Esophagus muscularis mucosa (tissue), 4 donors: ENCODE measurements around the gene KREMEN1. TPM values are rescaled to one million over a fixed set of nuclear protein-coding genes. Genes with fewer than 3 reads are reported as not detected.

ENCODE experiments used
- DNase-seq: peaks from one replicate; pipeline ENCODE4 v3.0.0-alpha.2; 2017; ENCODE audit errors: extremely low spot score
- H3K27ac ChIP-seq, 4 donors: fragments of 200-600 bp; sonication (generic); replicated peaks in 1 of 4; 1 replicate in 3 of 4; 2 replicates in 1 of 4; pipeline ENCODE4 v1.5.1; 2016 to 2019; ENCODE audit warnings: mild to moderate bottlenecking in 1 of 4
- H3K27me3 ChIP-seq, 4 donors: fragments of 200-600 bp; sonication (generic); one replicate each; pipeline versions ENCODE4 v1.5.1 to v1.6.0; 2016 to 2019
- H3K36me3 ChIP-seq, 4 donors: fragments of 200-600 bp; sonication (generic); one replicate each; pipeline ENCODE4 v1.5.1; 2016 to 2019
- H3K4me1 ChIP-seq, 4 donors: fragments of 200-600 bp; sonication (generic); one replicate each; pipeline ENCODE4 v1.5.1; 2016 to 2019
- H3K4me3 ChIP-seq, 4 donors: fragments of 200-600 bp; sonication (generic); 1 replicate in 2 of 4; 2 replicates in 2 of 4; pipeline ENCODE4 v1.5.1; 2016 to 2019; ENCODE audit warnings: mild to moderate bottlenecking in 4 of 4, moderate library complexity in 1 of 4
- H3K9me3 ChIP-seq, 4 donors: fragments of 200-600 bp; sonication (generic); 1 replicate in 3 of 4; 2 replicates in 1 of 4; pipeline ENCODE4 v1.5.1; 2016 to 2019
- EP300 ChIP-seq: sonication (generic); formaldehyde crosslinking; IDR thresholded peaks from one replicate; pipeline ENCODE4 v1.6.1; 2017; ENCODE audit warnings: antibody characterized with exemption
- POLR2A ChIP-seq: fragments of 450-650 bp; IDR thresholded peaks from one replicate; pipeline ENCODE4 v1.6.1; 2017; ENCODE audit warnings: antibody characterized with exemption, moderate library complexity, mild to moderate bottlenecking, low read depth
- POLR2AphosphoS5 ChIP-seq, 2 donors: sonication (generic); formaldehyde crosslinking; IDR thresholded peaks; one replicate each; pipeline ENCODE4 v1.6.1; 2017; ENCODE audit warnings: antibody characterized with exemption in 2 of 2
- WGBS: methylation state at CpG from one replicate; pipeline ENCODE4 v1.1.5; 2018; 5-methylcytosine and 5-hydroxymethylcytosine counted together
- intact Hi-C: fragments of 100-400 bp; cut with DNase I; formaldehyde crosslinking; loops from one replicate; pipeline ENCODE4 v1.15.1; 2023
- total RNA-seq, 4 donors: library from RNA; depleted of rRNA; stranded (reverse); fragments of >200 nt; gene quantifications; one replicate each; pipeline versions ENCODE4 v1.1.0 to v1.2.1, GENCODE V29; 2016
- TF ChIP-seq, protein P1 (sequence below), 3 experiments: fragments of 200-600 bp in 2 of 3; fragments of 450-650 bp in 1 of 3; sonication (generic) in 2 of 3; IDR thresholded peaks; one replicate each; pipeline ENCODE4 v1.5.1; 2017 to 2019; ENCODE audit warnings: antibody characterized with exemption in 3 of 3, mild to moderate bottlenecking in 2 of 3, moderate library complexity in 1 of 3

Gene KREMEN1
- total RNA-seq, 4 donors from 2014 or later = 8.7 to 14.6 (median 12.4) TPM

GRCh38 chr22:29069463-29069862 lies 3.4 kb upstream of the KREMEN1 start:
- H3K36me3 ChIP-seq = no peaks in the 10 kb centered on the region
- no peaks in the 10 kb centered on the region for H3K9me3 ChIP-seq
- TF ChIP-seq POLR2A (no peak), POLR2AphosphoS5 (IDR thresholded peaks at IDR 0.05) (no peak), EP300 (no peak)
- TF ChIP-seq, protein P1, sequence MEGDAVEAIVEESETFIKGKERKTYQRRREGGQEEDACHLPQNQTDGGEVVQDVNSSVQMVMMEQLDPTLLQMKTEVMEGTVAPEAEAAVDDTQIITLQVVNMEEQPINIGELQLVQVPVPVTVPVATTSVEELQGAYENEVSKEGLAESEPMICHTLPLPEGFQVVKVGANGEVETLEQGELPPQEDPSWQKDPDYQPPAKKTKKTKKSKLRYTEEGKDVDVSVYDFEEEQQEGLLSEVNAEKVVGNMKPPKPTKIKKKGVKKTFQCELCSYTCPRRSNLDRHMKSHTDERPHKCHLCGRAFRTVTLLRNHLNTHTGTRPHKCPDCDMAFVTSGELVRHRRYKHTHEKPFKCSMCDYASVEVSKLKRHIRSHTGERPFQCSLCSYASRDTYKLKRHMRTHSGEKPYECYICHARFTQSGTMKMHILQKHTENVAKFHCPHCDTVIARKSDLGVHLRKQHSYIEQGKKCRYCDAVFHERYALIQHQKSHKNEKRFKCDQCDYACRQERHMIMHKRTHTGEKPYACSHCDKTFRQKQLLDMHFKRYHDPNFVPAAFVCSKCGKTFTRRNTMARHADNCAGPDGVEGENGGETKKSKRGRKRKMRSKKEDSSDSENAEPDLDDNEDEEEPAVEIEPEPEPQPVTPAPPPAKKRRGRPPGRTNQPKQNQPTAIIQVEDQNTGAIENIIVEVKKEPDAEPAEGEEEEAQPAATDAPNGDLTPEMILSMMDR (IDR thresholded peaks at IDR 0.05) = no peak
- peaks cover 23 to 33% (median 31%) of the 10 kb centered on the region in 4 donors for H3K4me1 ChIP-seq
- H3K27ac ChIP-seq = no peak overlapping the region
- H3K4me3 ChIP-seq = no peak overlapping the region
- H3K27me3 ChIP-seq = peaks cover 0 to 15% (median 0%) of the 10 kb centered on the region in 4 donors
- intact Hi-C loops = no loop called here
- WGBS = 86% methylated on average over 4 of the region's 4 CpGs
- no peak for DNase-seq

GRCh38 chr22:29070490-29070889 lies 2.3 kb upstream of the KREMEN1 start:
- no peak for DNase-seq
- Histone ChIP-seq H3K36me3 (no peaks in the 10 kb centered on the region), H3K27ac (no peak overlapping the region), H3K4me1 (peaks cover 23 to 36% (median 31%) of the 10 kb centered on the region in 4 donors), H3K27me3 (peaks cover 0 to 15% (median 0%) of the 10 kb centered on the region in 4 donors), H3K9me3 (no peaks in the 10 kb centered on the region), H3K4me3 (no peak overlapping the region)
- intact Hi-C loops = no loop called here
- TF ChIP-seq EP300 (no peak), POLR2A (no peak), POLR2AphosphoS5 (IDR thresholded peaks at IDR 0.05) (no peak)
- TF ChIP-seq, protein P1 (IDR thresholded peaks at IDR 0.05) = no peak
- WGBS = 95% methylated on average over 4 of the region's 4 CpGs

- H3K36me3 ChIP-seq = no peaks in the 10 kb centered on the region
- H3K9me3 ChIP-seq = no peaks in the 10 kb centered on the region
- no peak for DNase-seq
- H3K27me3 ChIP-seq = peaks cover 0 to 15% (median 0%) of the 10 kb centered on the region in 4 donors
- WGBS = 14% methylated on average over 30 of the region's 60 CpGs
- H3K4me1 ChIP-seq = peaks cover 23 to 36% (median 31%) of the 10 kb centered on the region in 4 donors
- intact Hi-C loops = no loop called here
- H3K27ac ChIP-seq = no peak overlapping the region
- H3K4me3 ChIP-seq = peak overlapping the region; percentile 68 to 82 (median 76)
- TF ChIP-seq EP300 (no peak), POLR2AphosphoS5 (IDR thresholded peaks at IDR 0.05) (no peak), POLR2A (no peak)
- TF ChIP-seq, protein P1 (IDR thresholded peaks at IDR 0.05) = no peak
Measured at GRCh38 chr22:29071261-29072045, 1.4 kb upstream of the KREMEN1 start.

DNA sequence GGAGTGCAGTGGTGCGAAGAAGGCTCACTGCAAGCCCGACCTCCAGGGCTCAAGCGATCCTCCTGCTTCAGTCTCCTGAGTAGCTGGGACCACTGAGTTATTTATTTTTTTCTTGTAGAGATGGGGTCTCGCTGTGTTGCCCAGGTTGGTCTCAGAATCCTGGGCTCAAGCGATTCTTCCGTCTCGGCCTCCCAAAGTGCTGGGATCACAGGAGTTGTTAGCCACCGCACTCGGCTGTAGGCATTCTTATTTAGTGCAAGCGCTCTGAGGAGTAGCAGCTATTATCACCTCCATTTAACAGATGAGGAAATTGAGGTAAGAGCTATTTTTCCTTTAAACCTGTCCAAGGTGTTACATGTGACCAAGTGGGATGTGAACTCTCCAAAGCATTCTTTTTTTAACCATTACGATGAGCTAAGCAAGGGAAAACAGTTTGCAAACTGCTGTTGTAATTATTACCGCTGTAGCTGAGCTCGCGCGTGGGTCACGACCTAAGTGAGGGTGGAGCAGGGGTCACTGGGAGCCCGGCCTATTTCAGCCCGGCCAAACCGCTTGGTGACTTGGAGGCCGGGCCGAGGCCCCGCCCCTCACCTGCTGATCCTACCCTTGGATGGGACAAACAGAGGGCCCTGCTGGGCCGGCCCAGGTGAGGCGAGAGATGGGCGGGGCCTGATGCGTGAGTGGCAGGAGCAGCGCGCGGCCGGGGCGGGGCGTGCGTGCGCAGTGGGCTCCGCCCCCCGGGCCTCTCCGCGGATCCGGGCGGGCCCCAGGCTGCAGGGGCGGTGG lies 449 bp upstream of the KREMEN1 start:
- Histone ChIP-seq H3K27me3 (peaks cover 0 to 15% (median 0%) of the 10 kb centered on the region in 4 donors), H3K27ac (peak overlapping the region in 1 of 4 donors; percentile 40), H3K4me1 (peaks cover 23 to 36% (median 31%) of the 10 kb centered on the region in 4 donors), H3K36me3 (no peaks in the 10 kb centered on the region), H3K4me3 (peak overlapping the region; percentile 68 to 82 (median 76)), H3K9me3 (no peaks in the 10 kb centered on the region)
- TF ChIP-seq, protein P1 (IDR thresholded peaks at IDR 0.05) = no peak
- TF ChIP-seq POLR2AphosphoS5 (IDR thresholded peaks at IDR 0.05) = no peak
- no peak for TF ChIP-seq POLR2A
- no peak for TF ChIP-seq EP300
- no peak for DNase-seq
- intact Hi-C loops = no loop called here
- 58% methylated on average over 18 of the region's 41 CpGs for whole genome bisulfite sequencing
